GM12874 (cell line): Measurements from ENCODE around the gene KCNA3.

Experiments used
- CTCF ChIP-seq: IDR thresholded peaks from 2 replicates; pipeline ENCODE4 v1.5.1; 2011; ENCODE audit warnings: low read depth, mild to moderate bottlenecking, control low read depth, low read length, moderate library complexity; ENCODE audit not compliant: insufficient read depth

Gene KCNA3

GRCh38 chr1:110647254-110647891 is 27.4 kb downstream of the KCNA3 start:
- TF ChIP-seq CTCF = no peak

- TF ChIP-seq CTCF = no peak
Observed at GRCh38 chr1:110645821-110646735, 28.7 kb downstream of the KCNA3 start.

DNA sequence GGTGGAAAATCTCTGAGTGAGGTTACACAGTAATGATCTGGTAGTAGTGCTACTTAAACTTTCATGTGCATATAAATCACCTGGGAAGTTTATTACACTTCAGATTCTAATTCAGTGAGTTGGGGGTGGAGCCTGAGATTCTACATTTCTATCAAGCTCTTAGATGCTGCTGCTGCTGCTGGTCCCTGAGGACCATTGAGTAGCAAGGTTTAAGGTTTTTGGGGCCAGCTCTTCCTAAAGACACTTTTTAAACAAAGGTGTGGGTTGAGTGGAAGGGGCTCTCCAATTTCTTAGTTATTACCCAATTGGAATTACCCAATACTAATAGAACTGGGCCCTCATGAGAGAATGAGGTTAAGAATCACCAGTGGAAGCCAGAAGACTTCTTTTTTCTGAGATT is 29.5 kb downstream of the KCNA3 start:
- TF ChIP-seq CTCF = no peak

DNA sequence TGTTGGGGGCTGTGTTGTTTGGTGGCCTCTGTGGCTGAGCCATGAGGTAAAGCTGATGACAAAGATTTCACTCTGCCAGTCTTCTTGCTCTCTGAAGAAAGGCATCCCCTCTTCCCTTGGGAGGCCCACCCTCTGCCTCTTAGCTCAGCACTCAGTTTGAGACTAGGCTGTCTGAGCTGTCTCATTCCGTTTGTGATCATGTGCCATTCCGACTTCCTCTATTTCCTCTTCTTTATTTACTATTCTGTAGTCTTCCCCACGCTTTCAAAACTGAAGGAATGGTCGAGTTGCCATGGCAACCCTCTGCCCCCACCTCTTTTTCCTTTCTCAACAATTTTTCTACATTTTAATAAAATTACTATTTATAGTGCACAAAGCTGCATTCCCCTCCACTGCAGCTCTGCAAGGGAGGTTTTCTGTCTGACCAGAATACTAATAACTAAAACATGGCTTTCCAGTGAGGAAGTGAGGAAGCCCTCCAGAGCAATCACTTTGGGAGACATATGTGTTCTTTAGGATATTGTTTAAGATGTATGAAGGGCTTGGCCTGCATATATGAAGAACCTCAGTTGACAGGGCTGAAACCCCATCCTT is 30.8 kb downstream of the KCNA3 start:
- no peak for TF ChIP-seq CTCF

- TF ChIP-seq CTCF = no peak
Observed at GRCh38 chr1:110639724-110640386, 34.9 kb downstream of the KCNA3 start.

DNA sequence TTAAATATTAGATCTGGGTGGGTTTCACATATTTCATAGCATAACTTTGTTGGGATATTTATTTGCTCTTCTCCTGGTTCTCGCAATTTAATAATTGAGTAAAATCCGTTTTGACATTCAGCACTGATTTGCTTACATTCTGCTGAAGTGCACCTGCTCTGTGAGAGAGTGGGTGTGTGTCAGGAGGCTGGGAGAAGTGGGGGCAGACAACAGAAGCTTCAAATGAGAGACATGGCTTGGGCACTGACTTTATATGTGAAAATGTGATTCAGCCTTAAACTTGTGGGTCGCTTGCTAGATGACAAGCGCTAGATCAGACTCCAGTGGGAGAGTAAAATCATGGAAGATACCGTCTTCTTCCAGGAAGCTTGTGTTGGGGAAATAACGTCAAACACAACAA is 36.2 kb downstream of the KCNA3 start:
- TF ChIP-seq CTCF = no peak

- TF ChIP-seq CTCF = no peak
Observed at GRCh38 chr1:110638058-110638457, 36.7 kb downstream of the KCNA3 start.
